HCT116 (cell line): ENCODE results near the gene SGMS1. TPM values are rescaled to one million over a fixed set of nuclear protein-coding genes. Genes with fewer than 3 reads are reported as not detected.

Experiments used
- ATAC-seq: fragments of 200-7000 bp; cut with Tn5 transposase; 2 replicates; pipeline ENCODE4 v1.9.1; 2020; ENCODE audit warnings: mild to moderate bottlenecking, moderate library complexity
- BruUV-seq: library from RNA; stranded (reverse); fragments of 400-500 nt; replicated peaks from 2 replicates; lab custom pipeline; 2021; lab: Mats Ljungman, UMichigan
- CTCF ChIA-PET: fragments of 300-600 bp; sonication (Branson Sonifier 250); formaldehyde crosslinking; loops from one replicate; lab custom pipeline; 2021; ENCODE audit warnings: antibody characterized with exemption; lab: Charles Lee
- POLR2A ChIA-PET: fragments of 300-600, 350-600 bp; sonication (Branson Sonifier 250); formaldehyde crosslinking; loops from one replicate; lab custom pipeline; 2021; ENCODE audit warnings: antibody characterized with exemption; lab: Charles Lee
- RAD21 ChIA-PET, 2 experiments: fragments of 300-600 bp; sonication (Branson Sonifier 250); formaldehyde crosslinking; loops; one replicate each; lab custom pipeline; 2023; ENCODE audit warnings: low total read pairs in 2 of 2; ENCODE audit not compliant: uncharacterized antibody in 2 of 2, unreplicated experiment in 2 of 2, low non-redundant PET in 1 of 2; lab: Charles Lee
- DNase-seq: peaks from one replicate; pipeline ENCODE4 v3.0.0-alpha.2; 2010; ENCODE audit warnings: low read depth, low spot score
- H2AFZ ChIP-seq: fragments of 200-600 bp; shearing (Covaris generic), sonication (generic); 2 replicates; pipeline ENCODE4 v1.6.1; 2017; ENCODE audit warnings: low read depth, mixed run types, mixed read lengths, antibody characterized with exemption, low read length; ENCODE audit not compliant: poor library complexity, severe bottlenecking
- H3K27ac ChIP-seq: 2 replicates; pipeline ENCODE4 v1.5.1; 2012; ENCODE audit warnings: low read depth, low read length
- H3K27me3 ChIP-seq: fragments of 200-600 bp; sonication (generic); 2 replicates; pipeline ENCODE4 v1.6.1; 2016; ENCODE audit warnings: mixed run types, low read length, mixed read lengths; ENCODE audit not compliant: insufficient read depth
- H3K36me3 ChIP-seq, 2 experiments: fragments of 200-500 bp in 1 of 2; fragments of 200-600 bp in 1 of 2; sonication (Bioruptor generic) in 1 of 2; sonication (generic) in 1 of 2; 2 replicates each; pipeline versions ENCODE4 v1.5.1 to v1.6.1; 2014 to 2016; ENCODE audit warnings: low read length in 2 of 2, inconsistent platforms in 1 of 2, mixed read lengths in 1 of 2, mixed run types in 1 of 2; ENCODE audit not compliant: insufficient read depth in 2 of 2, control insufficient read depth in 1 of 2
- H3K4me1 ChIP-seq, 2 experiments: fragments of 200-600 bp in 1 of 2; sonication (generic) in 1 of 2; 2 replicates each; pipeline versions ENCODE4 v1.5.1 to v1.6.1; 2012 to 2017; ENCODE audit warnings: low read length in 2 of 2, inconsistent platforms in 1 of 2, mild to moderate bottlenecking in 1 of 2, mixed read lengths in 1 of 2, mixed run types in 1 of 2, moderate library complexity in 1 of 2; ENCODE audit not compliant: insufficient read depth in 2 of 2, control insufficient read depth in 1 of 2
- H3K4me2 ChIP-seq: fragments of 200-600 bp; sonication (generic); 2 replicates; pipeline ENCODE4 v1.6.1; 2017; ENCODE audit warnings: mixed run types, low read length, mixed read lengths
- H3K4me3 ChIP-seq, 2 experiments: fragments of 200-600 bp in 1 of 2; sonication (generic) in 1 of 2; replicated peaks in 1 of 2; 2 replicates each; pipeline ENCODE4 v1.5.1; 2011 to 2016; ENCODE audit warnings: low read length in 2 of 2, control low read depth in 1 of 2, low read depth in 1 of 2, mild to moderate bottlenecking in 1 of 2, mixed read lengths in 1 of 2, mixed run types in 1 of 2
- H3K79me2 ChIP-seq: fragments of 200-600 bp; sonication (generic); 2 replicates; pipeline ENCODE4 v1.6.1; 2017; ENCODE audit warnings: mild to moderate bottlenecking, mixed run types, low read length, moderate library complexity, mixed read lengths; ENCODE audit not compliant: insufficient read depth
- H3K9ac ChIP-seq: fragments of 200-600 bp; sonication (generic); 2 replicates; pipeline ENCODE4 v1.6.1; 2016; ENCODE audit warnings: low read length, mixed read lengths
- H3K9me2 ChIP-seq: fragments of 200-600 bp; sonication (generic), shearing (Covaris generic); 2 replicates; pipeline ENCODE4 v1.6.1; 2017; ENCODE audit warnings: mixed run types, mild to moderate bottlenecking, moderate library complexity; ENCODE audit not compliant: insufficient read depth
- H3K9me3 ChIP-seq, 2 experiments: fragments of 200-500 bp in 1 of 2; fragments of 200-600 bp in 1 of 2; sonication (Bioruptor generic) in 1 of 2; sonication (generic) in 1 of 2; 2 replicates each; pipeline ENCODE4 v1.6.1; 2014 to 2017; ENCODE audit warnings: low read length in 2 of 2, mixed read lengths in 2 of 2, inconsistent platforms in 1 of 2, low read depth in 1 of 2, mild to moderate bottlenecking in 1 of 2, mixed run types in 1 of 2, moderate library complexity in 1 of 2; ENCODE audit not compliant: control insufficient read depth in 1 of 2, insufficient read depth in 1 of 2
- H4K20me1 ChIP-seq: fragments of 200-600 bp; sonication (generic), shearing (Covaris generic); 2 replicates; pipeline ENCODE4 v1.6.1; 2017; ENCODE audit warnings: mixed run types, mild to moderate bottlenecking, moderate library complexity; ENCODE audit not compliant: insufficient read depth
- ATF3 ChIP-seq: IDR thresholded peaks from 2 replicates; pipeline ENCODE4 v1.6.1; 2012
- CBX3 ChIP-seq: IDR thresholded peaks from 2 replicates; pipeline ENCODE4 v1.6.1; 2012; ENCODE audit warnings: low read depth
- CEBPB ChIP-seq: IDR thresholded peaks from 2 replicates; pipeline ENCODE4 v1.6.1; 2012; ENCODE audit warnings: low read depth
- CTCF ChIP-seq, 3 experiments: fragments of 200-600 bp in 1 of 3; sonication (generic) in 1 of 3; IDR thresholded peaks in 2 of 3; conservative IDR thresholded peaks in 1 of 3; 2 replicates each; pipeline ENCODE4 v1.5.1; 2012 to 2017; ENCODE audit warnings: low read depth in 2 of 3, low read length in 2 of 3, antibody characterized with exemption in 1 of 3, borderline replicate concordance in 1 of 3, control low read depth in 1 of 3, mild to moderate bottlenecking in 1 of 3, mixed read lengths in 1 of 3, mixed run types in 1 of 3, moderate library complexity in 1 of 3; ENCODE audit not compliant: insufficient read depth in 1 of 3
- ELF1 ChIP-seq: IDR thresholded peaks from 2 replicates; pipeline ENCODE4 v1.6.1; 2012; ENCODE audit warnings: low read depth, borderline replicate concordance
- EZH2 ChIP-seq: fragments of 200-600 bp; sonication (generic); IDR thresholded peaks from 2 replicates; pipeline ENCODE4 v1.6.1; 2017; ENCODE audit warnings: antibody characterized with exemption, mixed run types
- EZH2phosphoT487 ChIP-seq: fragments of 200-600 bp; IDR thresholded peaks from 2 replicates; pipeline ENCODE4 v1.6.1; 2018; ENCODE audit warnings: antibody characterized with exemption, borderline replicate concordance
- FOSL1 ChIP-seq: IDR thresholded peaks from 2 replicates; pipeline ENCODE4 v1.6.1; 2012; ENCODE audit warnings: low read depth
- JUND ChIP-seq: IDR thresholded peaks from 2 replicates; pipeline ENCODE4 v1.6.1; 2012
- MAX ChIP-seq: IDR thresholded peaks from 2 replicates; pipeline ENCODE4 v1.6.1; 2012
- POLR2A ChIP-seq: IDR thresholded peaks from 2 replicates; pipeline ENCODE4 v1.7.0; 2011; ENCODE audit warnings: borderline replicate concordance; ENCODE audit not compliant: insufficient read depth, insufficient read length; ENCODE audit errors: extremely low read depth
- SIN3A ChIP-seq: IDR thresholded peaks from 2 replicates; pipeline ENCODE4 v1.6.1; 2012; ENCODE audit warnings: low read depth
- SP1 ChIP-seq: IDR thresholded peaks from 2 replicates; pipeline ENCODE4 v1.6.1; 2012; ENCODE audit warnings: low read depth
- SRF ChIP-seq: IDR thresholded peaks from 2 replicates; pipeline ENCODE4 v1.6.1; 2012; ENCODE audit warnings: low read depth
- TCF7L2 ChIP-seq: IDR thresholded peaks from 2 replicates; pipeline ENCODE4 v1.7.0; 2011; ENCODE audit warnings: borderline replicate concordance, inconsistent platforms; ENCODE audit not compliant: insufficient read depth, insufficient read length; ENCODE audit errors: extremely low read depth
- ZBTB33 ChIP-seq: IDR thresholded peaks from 2 replicates; pipeline ENCODE4 v1.6.1; 2011; ENCODE audit warnings: mild to moderate bottlenecking, low read length, moderate library complexity; ENCODE audit not compliant: insufficient replicate concordance; ENCODE audit errors: extremely low read depth
- ZFX ChIP-seq: fragments of 450-650 bp; IDR thresholded peaks from 2 replicates; pipeline ENCODE4 v1.6.1; 2017
- ZNF274 ChIP-seq: fragments of 200-500 bp; sonication (Bioruptor generic); IDR thresholded peaks from 2 replicates; pipeline ENCODE4 v1.6.1; 2014; ENCODE audit warnings: mild to moderate bottlenecking, low read depth, low read length, inconsistent platforms
- intact Hi-C: fragments of 100-400 bp; cut with micrococcal nuclease; formaldehyde crosslinking; loops from 2 replicates; pipeline ENCODE4 v1.10.0; 2022
- total RNA-seq: library from RNA; stranded (reverse); gene quantifications from one replicate; pipeline ENCODE4 v1.2.1, GENCODE V29; 2021; ENCODE audit not compliant: unreplicated experiment

SGMS1 gene
- total RNA-seq, 1 experiment from 2014 or later, result 29.1 TPM

GRCh38 chr10:50542871-50543270 lies 80.9 kb downstream of the SGMS1 start:
- Histone ChIP-seq H3K4me3 (no peak overlapping the region), H3K4me2 (no peak overlapping the region), H3K36me3 (no peaks in the 10 kb centered on the region), H2AFZ (no peak overlapping the region), H3K27ac (no peak overlapping the region), H3K79me2 (peaks cover 8% of the 10 kb centered on the region; the same call in 1 of the 2 replicates), H3K9me3 (no peaks in the 10 kb centered on the region), H3K4me1 (peaks cover 0 to 26% of the 10 kb centered on the region in 2 experiments; a peak in 1 of 4 replicates), H4K20me1 (no peaks in the 10 kb centered on the region), H3K9ac (no peak overlapping the region), H3K27me3 (no peaks in the 10 kb centered on the region), H3K9me2 (no peaks in the 10 kb centered on the region)
- BruUV-seq, result no TSS peak
- DNase-seq (no peak), ATAC-seq (no peak)
- CTCF ChIA-PET, result no interaction called here
- TF ChIP-seq CBX3 (no peak), ELF1 (no peak), JUND (no peak), SP1 (no peak), EZH2 (no peak), ZNF274 (no peak), FOSL1 (no peak), TCF7L2 (no peak), ATF3 (no peak), CEBPB (no peak), CTCF (IDR thresholded peaks at IDR 0.05 in 2 of 3, conservative IDR thresholded peaks at IDR 0.05 in 1 of 3; ENCODE audit: borderline replicate concordance in 1 of 3, insufficient read depth in 1 of 3, low read depth in 2 of 3, low read length in 2 of 3) (no peak), POLR2A (no peak), ZBTB33 (no peak), SIN3A (no peak), SRF (no peak), EZH2phosphoT487 (no peak), ZFX (no peak), MAX (no peak)
- intact Hi-C loops, result no loop called here
- POLR2A ChIA-PET, result no interaction called here
- RAD21 ChIA-PET, result interaction anchor here in 1 of 2 experiments (0.9 kb wide), 1 partner anchor 31 kb away, joined by 3 read pairs; no protein-coding TSS in a partner anchor
